Forelimb muscle (tissue), 1 donor: Measurements from ENCODE around the gene PERM1. TPM values are rescaled to one million over a fixed set of nuclear protein-coding genes. Genes with fewer than 3 reads are reported as not detected.
"Not testable (repeated sequence)": the region's sequence is repeated elsewhere in the genome, so short reads cannot be mapped to it uniquely, and the experiment has no call there.

ENCODE experiments used
- DNase-seq: peaks from one replicate; pipeline ENCODE4 v3.0.0-alpha.2; 2013; ENCODE audit warnings: low read depth
- polyA plus RNA-seq: library from polyadenylated mRNA; unstranded; fragments of 120-200 nt; gene quantifications from one replicate; pipeline ENCODE4 v1.2.1, GENCODE V29; 2013; ENCODE audit not compliant: insufficient read length

Gene PERM1
- polyA plus RNA-seq: 3.3 TPM

- no peak for DNase-seq
Measured at GRCh38 chr1:981955-982558, at the start of gene PERM1. Gene PERM1, minus strand, starts transcription at chr1:982093. Its CDS starts 1,064 bp downstream, at chr1:981029.

GRCh38 chr1:1030867-1031658 is 49.2 kb upstream of the PERM1 start:
- DNase-seq: not testable (repeated sequence)

GRCh38 chr1:1027791-1028190 is 45.9 kb upstream of the PERM1 start:
- DNase-seq: no peak

GRCh38 chr1:1026599-1027413 is 44.9 kb upstream of the PERM1 start:
- no peak for DNase-seq

- DNase-seq: no peak
Measured at GRCh38 chr1:1025730-1026129, 43.8 kb upstream of the PERM1 start.

- DNase-seq: no peak
Measured at GRCh38 chr1:1024771-1025699, 43.1 kb upstream of the PERM1 start.

- no peak for DNase-seq
Measured at GRCh38 chr1:1024149-1024770, 42.4 kb upstream of the PERM1 start.

GRCh38 chr1:1023700-1024099 is 41.8 kb upstream of the PERM1 start:
- no peak for DNase-seq

GRCh38 chr1:1022302-1023009 is 40.6 kb upstream of the PERM1 start:
- no peak for DNase-seq

- DNase-seq: no peak
Measured at GRCh38 chr1:1021920-1022259, 40.0 kb upstream of the PERM1 start.

GRCh38 chr1:1021010-1021919 is 39.4 kb upstream of the PERM1 start:
- no peak for DNase-seq

GRCh38 chr1:1020415-1021009 is 38.6 kb upstream of the PERM1 start:
- no peak for DNase-seq

GRCh38 chr1:1020000-1020404 is 38.1 kb upstream of the PERM1 start, which contains the start of gene AGRN:
Gene AGRN, plus strand, starts transcription at chr1:1020120. Its CDS starts 53 bp downstream, at chr1:1020173.
- DNase-seq: no peak

- DNase-seq: no peak
Measured at GRCh38 chr1:1019122-1019999, 37.5 kb upstream of the PERM1 start.

- DNase-seq: not testable (repeated sequence)
Measured at GRCh38 chr1:1018321-1018685, 36.4 kb upstream of the PERM1 start.

GRCh38 chr1:1017397-1018320 is 35.8 kb upstream of the PERM1 start:
- DNase-seq: not testable (repeated sequence)
